Vagina (tissue), 2 donors: ENCODE results near the gene ZWILCH. TPM values are rescaled to one million over a fixed set of nuclear protein-coding genes. Genes with fewer than 3 reads are reported as not detected.
"Not testable (repeated sequence)": the region's sequence is repeated elsewhere in the genome, so short reads cannot be mapped to it uniquely, and the experiment has no call there.

Source experiments
- DNase-seq, 2 donors: peaks; one replicate each; pipeline ENCODE4 v3.0.0-alpha.2; 2017; ENCODE audit errors: extremely low spot score in 2 of 2
- H3K27ac ChIP-seq: fragments of 200-600 bp; sonication (generic); one replicate; pipeline ENCODE4 v1.5.1; 2019
- H3K27me3 ChIP-seq: fragments of 200-600 bp; sonication (generic); one replicate; pipeline ENCODE4 v1.5.1; 2019
- H3K36me3 ChIP-seq, 2 donors: fragments of 200-600 bp; sonication (generic); one replicate each; pipeline ENCODE4 v1.5.1; 2017 to 2019
- H3K4me1 ChIP-seq: fragments of 200-600 bp; sonication (generic); one replicate; pipeline ENCODE4 v1.5.1; 2019
- H3K4me3 ChIP-seq, 2 donors: fragments of 200-600 bp; sonication (generic); 1 replicate in 1 of 2; 2 replicates in 1 of 2; pipeline ENCODE4 v1.5.1; 2016 to 2019
- H3K9me3 ChIP-seq: fragments of 200-600 bp; sonication (generic); one replicate; pipeline ENCODE4 v1.5.1; 2019
- POLR2A ChIP-seq, 2 donors: fragments of 450-650 bp; IDR thresholded peaks; one replicate each; pipeline ENCODE4 v1.6.1; 2017; ENCODE audit warnings: antibody characterized with exemption in 2 of 2, mild to moderate bottlenecking in 2 of 2, moderate library complexity in 2 of 2
- POLR2AphosphoS5 ChIP-seq, 2 donors: sonication (generic); formaldehyde crosslinking; IDR thresholded peaks; one replicate each; pipeline ENCODE4 v1.9.0; 2017; ENCODE audit warnings: antibody characterized with exemption in 2 of 2, mild to moderate bottlenecking in 2 of 2, low read depth in 1 of 2; ENCODE audit not compliant: insufficient read depth in 1 of 2
- intact Hi-C: fragments of 100-400 bp; cut with DNase I; formaldehyde crosslinking; loops from one replicate; pipeline ENCODE4 v1.15.1; 2023
- total RNA-seq: library from RNA; depleted of rRNA; stranded (reverse); fragments of >200 nt; gene quantifications from one replicate; pipeline ENCODE4 v1.2.3, GENCODE V29; 2016
- TF ChIP-seq, protein P1 (sequence below), 3 experiments: fragments of 450-650 bp in 2 of 3; fragments of 200-600 bp in 1 of 3; sonication (generic) in 1 of 3; IDR thresholded peaks; one replicate each; pipeline ENCODE4 v1.5.1; 2017 to 2019; ENCODE audit warnings: antibody characterized with exemption in 3 of 3, mild to moderate bottlenecking in 2 of 3, moderate library complexity in 2 of 3

ZWILCH gene
- total RNA-seq, 1 donor from 2014 or later, result 2.2 TPM

DNA sequence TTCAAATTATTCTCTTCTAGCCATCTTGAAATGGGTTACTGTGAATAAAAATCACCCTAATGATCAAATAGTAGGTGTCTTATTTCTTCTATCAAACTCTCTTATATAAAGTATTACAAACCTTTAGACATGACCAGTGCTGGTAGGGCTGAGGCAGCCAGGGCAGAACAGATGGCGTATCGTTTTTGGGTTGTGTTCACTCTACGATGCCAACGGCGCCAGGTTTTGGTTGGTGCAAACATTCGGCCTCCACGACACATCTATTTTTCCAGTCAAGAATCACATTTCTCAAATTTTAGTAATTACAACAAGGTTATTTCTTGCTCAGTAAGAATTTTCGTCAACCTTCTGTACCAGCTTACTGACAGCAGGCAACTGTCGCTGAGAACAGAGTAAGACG lies 2.6 kb upstream of the ZWILCH start:
- no peak for TF ChIP-seq POLR2AphosphoS5 (IDR thresholded peaks at IDR 0.05; ENCODE audit: insufficient read depth in 1 of 2, low read depth in 1 of 2)
- TF ChIP-seq, protein P1, sequence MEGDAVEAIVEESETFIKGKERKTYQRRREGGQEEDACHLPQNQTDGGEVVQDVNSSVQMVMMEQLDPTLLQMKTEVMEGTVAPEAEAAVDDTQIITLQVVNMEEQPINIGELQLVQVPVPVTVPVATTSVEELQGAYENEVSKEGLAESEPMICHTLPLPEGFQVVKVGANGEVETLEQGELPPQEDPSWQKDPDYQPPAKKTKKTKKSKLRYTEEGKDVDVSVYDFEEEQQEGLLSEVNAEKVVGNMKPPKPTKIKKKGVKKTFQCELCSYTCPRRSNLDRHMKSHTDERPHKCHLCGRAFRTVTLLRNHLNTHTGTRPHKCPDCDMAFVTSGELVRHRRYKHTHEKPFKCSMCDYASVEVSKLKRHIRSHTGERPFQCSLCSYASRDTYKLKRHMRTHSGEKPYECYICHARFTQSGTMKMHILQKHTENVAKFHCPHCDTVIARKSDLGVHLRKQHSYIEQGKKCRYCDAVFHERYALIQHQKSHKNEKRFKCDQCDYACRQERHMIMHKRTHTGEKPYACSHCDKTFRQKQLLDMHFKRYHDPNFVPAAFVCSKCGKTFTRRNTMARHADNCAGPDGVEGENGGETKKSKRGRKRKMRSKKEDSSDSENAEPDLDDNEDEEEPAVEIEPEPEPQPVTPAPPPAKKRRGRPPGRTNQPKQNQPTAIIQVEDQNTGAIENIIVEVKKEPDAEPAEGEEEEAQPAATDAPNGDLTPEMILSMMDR (IDR thresholded peaks at IDR 0.05), result no peak
- TF ChIP-seq POLR2A (IDR thresholded peaks at IDR 0.05), result no peak
- intact Hi-C loops, result no loop called here
- no peaks in the 10 kb centered on the region for H3K9me3 ChIP-seq
- no peaks in the 10 kb centered on the region for H3K27me3 ChIP-seq
- no peak for DNase-seq
- peaks cover 31% of the 10 kb centered on the region for H3K4me1 ChIP-seq
- H3K36me3 ChIP-seq, result peaks cover 0 to 51% of the 10 kb centered on the region in 2 donors
- no peak overlapping the region for H3K27ac ChIP-seq
- H3K4me3 ChIP-seq, result no peak overlapping the region

GRCh38 chr15:66503041-66503648 lies 2.0 kb upstream of the ZWILCH start:
- intact Hi-C loops, H3K27me3 ChIP-seq, DNase-seq, H3K9me3 ChIP-seq: not testable (repeated sequence)
- Histone ChIP-seq H3K27ac (peak overlapping the region; percentile 83), H3K4me1 (peaks cover 26% of the 10 kb centered on the region), H3K4me3 (peak overlapping the region; percentile 88 to 95), H3K36me3 (peaks cover 0 to 51% of the 10 kb centered on the region in 2 donors)

DNA sequence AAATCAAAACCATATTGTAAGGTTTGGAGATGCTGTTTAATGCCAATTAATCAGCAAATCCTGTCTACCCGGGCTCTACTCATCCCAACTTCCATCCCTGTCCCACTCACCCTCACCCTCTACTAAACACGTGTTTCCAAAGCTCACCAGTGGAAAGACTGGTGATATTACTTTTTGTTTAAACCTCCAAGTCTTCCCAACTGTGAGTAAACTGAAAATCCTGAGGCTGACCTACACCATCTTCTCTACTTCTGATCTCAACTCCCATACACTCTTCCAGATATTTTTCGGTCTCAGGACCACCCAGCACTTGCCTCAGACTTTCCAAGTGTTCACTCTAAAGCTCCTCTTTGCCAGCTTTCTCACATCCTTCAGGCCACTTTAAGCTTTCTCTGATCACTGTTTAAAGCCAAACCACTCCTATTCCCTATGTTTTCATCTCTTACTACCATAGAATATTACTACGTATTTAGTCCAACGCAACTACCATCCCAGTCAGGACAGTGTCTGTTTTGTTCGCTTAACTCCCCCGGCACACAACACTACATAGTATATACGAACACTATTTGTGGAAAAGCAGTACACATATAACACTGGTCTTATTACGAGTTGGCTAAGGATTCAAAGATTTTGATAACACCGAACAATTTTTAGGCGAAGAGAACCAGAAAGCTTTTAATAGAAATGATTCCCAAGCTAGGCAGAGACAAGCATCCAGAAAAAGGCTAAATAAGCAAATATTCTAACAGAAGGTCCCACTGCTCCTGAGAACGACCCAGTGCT lies 1.2 kb upstream of the ZWILCH start:
- Histone ChIP-seq H3K27ac (peak overlapping the region; percentile 83), H3K27me3 (no peaks in the 10 kb centered on the region), H3K9me3 (no peaks in the 10 kb centered on the region), H3K4me3 (peak overlapping the region; percentile 88 to 95), H3K4me1 (peaks cover 26% of the 10 kb centered on the region), H3K36me3 (peaks cover 0 to 44% of the 10 kb centered on the region in 2 donors)
- TF ChIP-seq POLR2A (IDR thresholded peaks at IDR 0.05) (no peak), POLR2AphosphoS5 (IDR thresholded peaks at IDR 0.05; ENCODE audit: insufficient read depth in 1 of 2, low read depth in 1 of 2) (no peak)
- TF ChIP-seq, protein P1 (IDR thresholded peaks at IDR 0.05), result no peak
- no peak for DNase-seq
- intact Hi-C loops, result no loop called here

GRCh38 chr15:66505430-66505811 lies 295 bp downstream of the ZWILCH start:
- no peak for DNase-seq
- intact Hi-C loops, result no loop called here
- Histone ChIP-seq H3K36me3 (peaks cover 0 to 30% of the 10 kb centered on the region in 2 donors), H3K4me1 (peaks cover 26% of the 10 kb centered on the region), H3K27ac (peak overlapping the region; percentile 83), H3K27me3 (no peaks in the 10 kb centered on the region), H3K4me3 (peak overlapping the region; percentile 88 to 95), H3K9me3 (no peaks in the 10 kb centered on the region)
- TF ChIP-seq POLR2AphosphoS5 (IDR thresholded peaks at IDR 0.05; ENCODE audit: insufficient read depth in 1 of 2, low read depth in 1 of 2), result no peak
- no peak for TF ChIP-seq POLR2A (IDR thresholded peaks at IDR 0.05)
- TF ChIP-seq, protein P1 (IDR thresholded peaks at IDR 0.05), result no peak

DNA sequence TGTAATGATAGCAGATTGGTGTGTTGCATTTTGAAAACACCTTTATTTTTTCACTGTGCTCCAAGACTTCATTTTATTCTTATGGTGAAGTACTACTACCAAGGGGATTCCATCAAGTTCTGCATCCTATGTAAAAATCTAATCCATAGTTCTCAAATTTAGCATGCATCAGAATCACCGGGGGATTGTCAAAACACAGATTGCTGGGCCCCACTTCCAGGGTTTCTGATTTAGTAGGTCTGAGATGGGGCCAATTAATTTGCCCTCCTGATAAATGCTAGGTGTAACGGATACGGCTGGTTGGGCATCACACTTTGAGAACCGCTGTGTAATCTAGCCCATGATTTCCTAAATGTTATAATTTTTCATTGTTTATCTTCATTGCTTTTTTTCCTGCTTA lies 692 bp downstream of the ZWILCH start:
- no peak for DNase-seq
- Histone ChIP-seq H3K9me3 (no peaks in the 10 kb centered on the region), H3K4me3 (peak overlapping the region; percentile 88 to 95), H3K27ac (no peak overlapping the region), H3K27me3 (no peaks in the 10 kb centered on the region), H3K36me3 (peaks cover 0 to 26% of the 10 kb centered on the region in 2 donors), H3K4me1 (peaks cover 26% of the 10 kb centered on the region)
- intact Hi-C loops, result no loop called here
- TF ChIP-seq, protein P1 (IDR thresholded peaks at IDR 0.05), result no peak
- TF ChIP-seq POLR2A (IDR thresholded peaks at IDR 0.05), result no peak
- TF ChIP-seq POLR2AphosphoS5 (IDR thresholded peaks at IDR 0.05; ENCODE audit: insufficient read depth in 1 of 2, low read depth in 1 of 2), result no peak
